KOPT-K1 (cell line): ENCODE data around the gene DUSP22.

Experiments
- H3K27ac ChIP-seq: fragments of 200-600 bp; sonication (generic); 2 replicates; pipeline ENCODE4 v1.5.1; 2016; ENCODE audit warnings: antibody characterized with exemption, mild to moderate bottlenecking, low read depth, low read length; ENCODE audit not compliant: poor library complexity, severe bottlenecking
- H3K36me3 ChIP-seq: fragments of 200-600 bp; sonication (generic); 2 replicates; pipeline ENCODE4 v1.5.1; 2017; ENCODE audit warnings: antibody characterized with exemption, mild to moderate bottlenecking, low read length, moderate library complexity; ENCODE audit not compliant: insufficient read depth
- H3K9me3 ChIP-seq: fragments of 200-600 bp; sonication (generic); 2 replicates; pipeline ENCODE4 v1.5.1; 2017; ENCODE audit warnings: antibody characterized with exemption, low read length, mild to moderate bottlenecking; ENCODE audit not compliant: insufficient read depth, poor library complexity, severe bottlenecking

The DUSP22 gene

DNA sequence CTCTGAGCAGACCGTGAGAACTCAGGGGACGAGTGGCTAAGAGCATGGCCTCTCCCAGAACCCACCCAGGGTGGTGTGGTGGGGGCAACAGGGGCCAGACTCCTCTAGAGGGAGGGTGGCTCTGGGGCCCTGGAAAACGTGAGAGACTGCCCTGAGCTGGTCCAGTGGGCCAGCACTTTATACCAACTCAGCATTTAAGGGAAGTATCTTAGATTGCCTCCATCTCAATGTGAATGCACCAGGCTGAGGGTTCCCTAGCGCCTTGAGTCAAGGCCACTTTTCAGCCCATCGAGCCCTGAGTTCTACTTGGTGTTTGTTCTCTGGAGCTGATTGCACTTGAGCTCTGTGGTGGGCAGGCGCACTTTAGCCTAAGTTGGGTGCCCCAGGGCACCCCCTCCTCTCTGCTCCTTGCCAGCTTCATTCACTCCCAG, 57.2 kb downstream of the DUSP22 start:
- Histone ChIP-seq H3K27ac (no peak overlapping the region), H3K9me3 (no peaks in the 10 kb centered on the region), H3K36me3 (no peaks in the 10 kb centered on the region)

- Histone ChIP-seq H3K9me3 (no peaks in the 10 kb centered on the region), H3K36me3 (no peaks in the 10 kb centered on the region), H3K27ac (no peak overlapping the region)
These were observed 58.1 kb downstream of the DUSP22 start for GRCh38 chr6:350371-350770.

DNA sequence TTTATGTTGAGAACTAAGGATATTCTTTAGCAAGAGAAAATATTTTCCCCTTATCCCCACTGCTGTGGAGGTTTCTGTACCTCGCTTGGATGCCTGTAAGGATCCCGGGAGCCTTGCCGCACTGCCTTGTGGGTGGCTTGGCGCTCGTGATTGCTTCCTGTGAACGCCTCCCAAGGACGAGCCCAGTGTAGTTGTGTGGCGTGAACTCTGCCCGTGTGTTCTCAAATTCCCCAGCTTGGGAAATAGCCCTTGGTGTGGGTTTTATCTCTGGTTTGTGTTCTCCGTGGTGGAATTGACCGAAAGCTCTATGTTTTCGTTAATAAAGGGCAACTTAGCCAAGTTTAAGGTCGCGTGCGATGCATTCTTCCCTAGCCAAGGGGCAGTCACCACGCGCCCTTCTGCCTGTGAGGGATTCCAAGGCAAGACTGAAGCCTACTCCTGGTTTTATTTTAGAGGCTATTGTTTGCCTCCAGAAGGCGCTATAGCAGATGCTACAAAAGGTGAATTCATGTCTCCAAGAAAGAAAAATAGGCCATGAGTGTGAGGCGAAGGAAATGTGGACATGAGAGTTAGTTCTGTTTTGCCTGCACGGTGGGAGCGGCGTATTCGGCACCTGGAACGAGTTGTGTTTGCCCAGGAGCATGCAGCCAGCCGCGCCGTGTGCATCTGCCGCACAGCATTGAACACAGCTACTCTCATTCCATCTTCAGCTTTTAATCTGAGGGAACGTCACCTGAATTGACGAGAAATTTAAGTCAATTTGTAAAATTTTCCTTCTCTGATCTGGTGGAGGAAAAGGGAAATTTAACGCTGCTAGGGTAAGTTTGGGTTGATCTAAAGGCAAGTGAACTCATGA, 59.0 kb downstream of the DUSP22 start:
- Histone ChIP-seq H3K9me3 (no peaks in the 10 kb centered on the region), H3K27ac (no peak overlapping the region), H3K36me3 (no peaks in the 10 kb centered on the region)

- H3K9me3 ChIP-seq, result no peaks in the 10 kb centered on the region
- H3K36me3 ChIP-seq, result no peaks in the 10 kb centered on the region
- H3K27ac ChIP-seq, result no peak overlapping the region
These were observed 59.6 kb downstream of the DUSP22 start for GRCh38 chr6:351867-352289.

DNA sequence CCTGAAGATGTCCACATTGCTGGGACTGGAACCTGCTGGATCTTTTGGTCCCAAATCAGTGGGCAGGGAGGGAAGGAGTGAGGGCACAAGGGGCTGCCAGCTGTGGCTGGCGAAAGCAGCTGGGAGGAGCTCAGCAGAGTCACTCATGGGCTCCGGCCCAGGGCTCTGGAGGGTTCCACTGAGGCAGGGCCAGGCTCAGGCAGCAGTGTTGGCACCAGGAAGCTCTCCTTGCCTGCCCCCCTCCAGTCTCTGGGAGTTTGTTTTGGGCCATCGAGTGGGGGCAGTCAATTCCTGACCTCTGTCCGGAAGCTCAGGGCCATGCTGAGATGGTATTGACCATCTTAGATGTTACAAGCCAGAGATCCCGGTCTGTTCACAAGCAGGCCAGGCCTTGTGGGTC, 60.2 kb downstream of the DUSP22 start:
- H3K36me3 ChIP-seq, result no peaks in the 10 kb centered on the region
- no peak overlapping the region for H3K27ac ChIP-seq
- no peaks in the 10 kb centered on the region for H3K9me3 ChIP-seq

GRCh38 chr6:352896-353470, 60.7 kb downstream of the DUSP22 start:
- Histone ChIP-seq H3K36me3 (no peaks in the 10 kb centered on the region), H3K27ac (no peak overlapping the region), H3K9me3 (no peaks in the 10 kb centered on the region)

DNA sequence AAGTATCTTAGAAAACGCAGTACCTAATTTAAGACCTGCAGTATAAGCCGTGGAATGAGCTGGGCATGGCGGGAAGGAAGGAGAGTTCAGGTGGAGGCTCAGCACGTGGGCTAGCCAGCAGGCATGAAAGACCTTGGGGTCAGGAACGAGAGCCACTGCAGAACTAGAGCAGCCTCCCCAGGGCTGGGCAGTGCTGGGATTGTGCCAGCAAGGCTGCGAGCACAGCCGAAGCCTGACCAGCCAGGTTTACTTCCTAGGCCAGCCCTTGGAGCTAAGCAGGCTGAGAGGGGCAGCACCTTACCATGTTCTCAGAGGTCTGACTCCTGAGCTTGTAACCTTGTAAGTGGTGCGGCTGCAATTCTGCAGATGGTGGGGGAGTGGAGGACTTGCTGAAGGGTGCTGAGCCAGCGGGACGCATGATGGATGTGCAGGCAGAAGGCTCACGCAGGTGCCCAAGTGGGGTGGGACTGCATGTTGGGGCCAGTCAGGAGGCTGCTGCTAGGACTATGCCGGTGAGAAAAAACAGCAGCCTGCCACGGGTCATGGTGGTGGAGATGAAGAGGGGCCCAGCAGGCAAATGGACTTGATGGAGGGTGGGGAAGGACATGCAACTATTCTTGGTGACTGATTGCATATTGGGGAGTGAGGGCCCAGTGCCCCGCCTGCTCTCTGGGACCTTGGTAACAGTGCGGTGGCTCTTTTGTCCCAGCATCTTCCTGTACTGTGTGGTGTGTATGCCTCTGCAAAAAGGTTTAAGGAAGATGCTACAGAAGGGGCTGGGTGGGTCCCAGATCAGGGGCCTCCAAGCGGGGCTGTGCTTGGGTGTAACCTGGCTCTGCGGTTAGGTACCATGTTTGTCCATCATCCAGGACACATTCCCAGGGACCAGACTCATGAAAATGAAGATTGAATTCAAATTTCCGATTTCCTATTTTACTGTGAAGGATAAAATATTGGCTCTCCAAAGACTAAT, 61.6 kb downstream of the DUSP22 start:
- Histone ChIP-seq H3K27ac (no peak overlapping the region), H3K9me3 (no peaks in the 10 kb centered on the region), H3K36me3 (no peaks in the 10 kb centered on the region)

DNA sequence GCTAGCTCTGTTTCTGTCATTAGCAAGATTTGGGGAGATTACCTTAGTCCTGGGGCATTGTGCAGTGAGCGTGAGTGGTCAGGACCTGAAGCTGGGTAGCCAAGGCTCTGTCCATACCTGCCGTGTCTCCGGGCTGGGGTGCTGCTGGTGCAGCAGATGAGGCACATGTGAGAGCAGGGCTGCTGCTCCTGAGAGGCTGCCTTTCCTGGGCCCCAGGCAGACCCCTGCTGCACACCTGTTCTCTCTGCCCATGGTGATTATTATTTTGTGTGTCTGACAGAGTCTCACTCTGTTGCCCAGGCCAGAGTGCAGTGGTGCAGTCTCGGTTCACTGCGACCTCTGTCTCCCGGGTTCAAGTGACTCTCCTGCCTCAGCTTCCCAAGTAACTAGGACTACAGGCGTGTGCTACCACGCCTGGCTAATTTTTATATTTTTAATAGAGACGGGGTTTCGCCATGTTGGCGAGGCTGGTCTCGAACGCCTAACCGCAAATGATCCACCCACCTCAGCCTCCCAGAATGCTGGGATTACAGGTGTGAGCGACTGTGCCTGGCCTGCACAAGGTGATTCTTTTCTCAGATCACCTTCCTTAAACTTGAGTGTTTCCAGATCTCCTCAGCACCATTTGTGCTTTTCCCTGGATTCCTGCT, 62.5 kb downstream of the DUSP22 start:
- Histone ChIP-seq H3K9me3 (no peaks in the 10 kb centered on the region), H3K27ac (no peak overlapping the region), H3K36me3 (no peaks in the 10 kb centered on the region)

- Histone ChIP-seq H3K9me3 (no peaks in the 10 kb centered on the region), H3K27ac (no peak overlapping the region), H3K36me3 (no peaks in the 10 kb centered on the region)
These were observed 63.3 kb downstream of the DUSP22 start for GRCh38 chr6:355373-356208.

GRCh38 chr6:356828-357251, 64.6 kb downstream of the DUSP22 start:
- no peaks in the 10 kb centered on the region for H3K9me3 ChIP-seq

DNA sequence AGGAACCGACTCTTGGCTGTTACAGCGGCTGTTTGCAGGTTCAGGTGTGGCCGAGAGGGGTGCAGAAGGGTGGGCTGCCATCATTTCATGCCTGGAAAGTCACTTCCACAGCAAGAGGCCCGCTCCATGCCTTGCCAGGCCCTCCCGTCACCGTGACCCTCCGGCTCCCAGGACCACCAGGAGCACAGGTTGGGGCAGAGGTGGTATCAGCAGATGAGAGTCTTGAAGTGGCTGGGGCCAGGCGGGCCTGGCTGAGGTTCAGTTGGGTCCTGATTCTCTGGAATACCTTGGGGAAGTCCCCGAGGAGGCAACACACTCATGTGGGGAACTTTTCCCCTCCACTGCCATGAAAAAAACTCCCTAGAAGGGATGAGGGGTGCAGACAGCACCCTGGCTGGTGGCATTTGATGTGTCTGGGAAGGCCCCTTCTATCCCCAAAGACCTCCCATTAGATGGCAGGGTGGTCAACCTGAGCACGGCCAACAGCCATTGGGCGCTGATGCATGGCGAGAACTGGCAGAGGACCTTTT, 65.0 kb downstream of the DUSP22 start:
- no peak overlapping the region for H3K27ac ChIP-seq
- H3K36me3 ChIP-seq, result no peaks in the 10 kb centered on the region
- no peaks in the 10 kb centered on the region for H3K9me3 ChIP-seq

More at GRCh38 chr6:356828-357251, 64.6 kb downstream of the DUSP22 start:
- H3K27ac ChIP-seq, result no peak overlapping the region
- no peaks in the 10 kb centered on the region for H3K36me3 ChIP-seq

DNA sequence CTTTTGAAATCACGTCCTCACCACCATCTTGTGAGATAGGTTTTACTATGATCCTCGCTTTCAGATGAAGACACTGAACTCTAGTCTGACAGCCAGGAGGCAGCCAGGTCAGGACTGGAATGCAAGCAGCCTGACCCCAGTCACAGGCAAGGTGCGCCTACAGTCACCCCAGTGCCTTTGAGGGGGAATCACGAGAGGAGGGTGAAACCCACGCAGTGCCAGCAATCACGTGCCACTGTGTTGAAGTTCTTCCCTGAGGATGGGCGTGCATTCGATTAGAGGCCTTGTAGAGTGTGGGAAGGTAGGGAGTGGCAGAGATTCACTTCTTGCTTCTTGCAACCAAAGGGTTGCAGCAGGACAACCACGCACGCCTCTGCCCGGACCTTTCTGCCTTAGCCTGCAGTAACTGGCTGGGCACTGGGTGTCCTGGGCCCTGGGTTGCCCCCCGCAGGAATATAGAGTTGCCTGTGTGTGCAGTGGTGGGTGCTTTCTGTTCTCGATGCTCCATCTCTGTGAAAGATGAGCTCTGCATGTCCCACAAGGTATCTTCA, 65.6 kb downstream of the DUSP22 start:
- Histone ChIP-seq H3K9me3 (peaks cover 3% of the 10 kb centered on the region), H3K36me3 (no peaks in the 10 kb centered on the region), H3K27ac (no peak overlapping the region)

DNA sequence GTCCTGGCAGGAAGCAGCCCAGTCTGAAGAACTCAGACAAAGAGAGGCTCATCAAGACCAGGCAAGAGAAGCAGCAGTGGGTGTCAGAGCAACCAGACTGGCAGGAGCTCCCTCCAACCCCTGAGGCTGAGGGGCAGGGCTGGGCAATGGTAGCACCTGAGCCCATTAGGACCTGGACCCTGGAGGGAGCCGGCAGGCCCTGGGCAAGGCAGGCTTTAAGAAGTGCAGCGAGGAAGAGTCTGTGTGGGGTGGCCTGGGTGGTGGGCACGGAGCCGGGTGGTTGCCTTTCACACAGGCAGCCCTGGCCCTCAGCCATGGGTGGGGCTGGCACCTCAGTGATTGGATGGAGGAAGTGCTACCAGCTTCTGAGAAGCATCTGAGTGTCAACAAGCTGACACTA, 66.1 kb downstream of the DUSP22 start:
- Histone ChIP-seq H3K27ac (no peak overlapping the region), H3K36me3 (no peaks in the 10 kb centered on the region), H3K9me3 (peaks cover 3% of the 10 kb centered on the region)
